ENCODE data around the gene CDKAL1.
A peak's percentile ranks its signal among the peaks of the same experiment; 100 is the strongest.

CDKAL1 gene

DNA sequence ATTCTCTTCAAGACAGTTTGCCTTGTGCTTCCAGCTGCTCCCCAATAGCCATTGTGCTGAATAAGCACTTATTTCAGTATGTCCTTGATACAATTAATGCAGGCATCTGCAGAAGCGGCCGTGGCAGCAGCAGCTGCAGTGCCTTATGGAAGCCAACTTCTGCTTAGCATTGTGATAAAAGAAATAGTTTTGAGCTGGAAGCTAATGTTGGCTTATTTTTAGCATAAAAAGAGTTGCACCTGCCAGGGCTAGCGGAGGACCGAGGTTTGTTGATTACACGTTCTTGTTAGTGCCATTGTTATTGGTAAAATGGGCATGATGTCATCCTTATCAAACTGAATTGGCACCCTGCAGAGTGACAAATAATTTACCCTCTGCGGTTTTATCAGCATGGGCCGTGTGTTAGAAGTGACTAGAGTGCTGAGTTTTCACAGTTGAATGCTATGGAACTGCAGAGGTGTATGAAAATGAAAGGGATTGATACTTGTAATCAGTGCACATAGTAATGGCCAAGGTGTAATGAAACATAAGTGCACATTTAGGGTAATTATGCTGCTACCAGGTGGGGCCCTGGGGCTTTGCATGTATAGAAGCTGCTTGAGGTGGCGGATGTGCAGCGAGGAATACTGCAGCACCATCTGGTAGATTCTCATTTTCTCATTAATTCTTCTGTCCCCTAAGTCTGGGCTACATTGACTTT is 334.3 kb downstream of the CDKAL1 start:
- no peak for TF ChIP-seq CTCF (conservative IDR thresholded peaks at IDR 0.05)
- H3K27ac ChIP-seq = no peak overlapping the region

DNA sequence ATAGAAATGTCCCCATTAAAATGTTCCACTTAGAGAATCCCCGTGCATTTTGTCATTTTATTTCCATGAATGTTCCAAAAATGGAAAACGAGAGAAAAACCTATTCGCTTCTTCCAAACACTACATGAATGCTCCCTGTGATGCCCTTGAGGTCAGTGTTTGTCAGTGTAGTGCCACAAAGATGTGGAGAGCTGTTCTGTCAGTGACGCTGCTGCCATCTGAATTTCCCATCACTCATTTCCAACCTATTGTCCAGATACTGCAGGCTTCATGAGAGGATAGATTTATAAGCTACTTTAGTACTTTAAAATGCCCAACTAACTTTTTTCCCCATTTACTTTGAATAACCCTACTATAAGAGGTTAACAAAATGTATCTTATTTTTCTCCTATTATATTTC is 335.8 kb downstream of the CDKAL1 start:
- no peak for TF ChIP-seq CTCF (conservative IDR thresholded peaks at IDR 0.05)
- H3K27ac ChIP-seq = no peak overlapping the region

GRCh38 chr6:20870493-20870892 is 336.2 kb downstream of the CDKAL1 start:
- H3K27ac ChIP-seq = no peak overlapping the region
- TF ChIP-seq CTCF (conservative IDR thresholded peaks at IDR 0.05) = no peak

GRCh38 chr6:20873425-20874190 is 339.4 kb downstream of the CDKAL1 start:
- TF ChIP-seq CTCF (conservative IDR thresholded peaks at IDR 0.05) = peak; percentile 33; the same call in 1 of the 2 replicates
- no peak overlapping the region for H3K27ac ChIP-seq

GRCh38 chr6:20875369-20875963 is 341.2 kb downstream of the CDKAL1 start:
- peak; percentile 85 for TF ChIP-seq CTCF (conservative IDR thresholded peaks at IDR 0.05)
- H3K27ac ChIP-seq = no peak overlapping the region

DNA sequence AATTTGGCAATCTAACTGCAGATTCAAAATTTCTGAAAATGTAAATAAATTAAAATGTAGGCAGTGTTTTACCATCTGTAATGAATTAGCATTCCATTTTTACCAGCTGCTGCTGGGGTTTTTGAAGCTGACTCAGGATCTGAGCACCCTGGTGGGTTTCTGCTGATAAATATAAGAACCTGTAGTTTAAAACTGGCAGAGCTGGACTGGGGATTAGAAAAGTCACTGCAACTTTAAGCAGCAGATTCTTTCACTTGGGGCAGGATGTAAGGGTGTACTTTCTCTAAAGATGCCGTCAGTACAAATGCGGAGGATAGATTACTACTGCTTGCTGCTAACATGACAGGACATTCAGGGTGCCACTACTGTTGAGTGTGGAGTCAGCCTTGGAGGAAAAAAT is 341.8 kb downstream of the CDKAL1 start:
- no peak overlapping the region for H3K27ac ChIP-seq
- no peak for TF ChIP-seq CTCF (conservative IDR thresholded peaks at IDR 0.05)

DNA sequence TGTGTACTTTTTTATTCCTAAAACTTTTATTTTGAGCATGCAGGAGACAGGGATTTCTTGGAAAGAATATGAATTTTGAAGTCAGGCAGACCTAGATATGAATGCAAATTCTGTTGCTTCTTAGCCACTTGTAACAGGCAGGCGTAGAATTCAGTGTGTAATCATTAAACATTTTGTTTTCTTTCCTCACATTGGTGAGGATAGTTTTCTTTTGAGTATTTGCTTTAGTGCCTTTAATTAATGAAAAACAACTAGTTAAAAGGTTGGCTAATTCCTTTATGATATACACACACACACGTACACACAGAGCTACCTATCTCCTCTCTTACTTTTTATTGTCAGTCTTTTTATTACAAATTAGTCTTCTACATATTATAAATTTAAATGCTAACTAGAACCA is 342.3 kb downstream of the CDKAL1 start:
- no peak overlapping the region for H3K27ac ChIP-seq
- no peak for TF ChIP-seq CTCF (conservative IDR thresholded peaks at IDR 0.05)
